HG03196 (cell line): Measurements from ENCODE around the gene GLIS1.

Source experiments
- ATAC-seq: cut with Tn5 transposase; IDR thresholded peaks from one replicate; pipeline ENCODE4 v1.9.1; 2021; ENCODE audit not compliant: unreplicated experiment

The GLIS1 gene

DNA sequence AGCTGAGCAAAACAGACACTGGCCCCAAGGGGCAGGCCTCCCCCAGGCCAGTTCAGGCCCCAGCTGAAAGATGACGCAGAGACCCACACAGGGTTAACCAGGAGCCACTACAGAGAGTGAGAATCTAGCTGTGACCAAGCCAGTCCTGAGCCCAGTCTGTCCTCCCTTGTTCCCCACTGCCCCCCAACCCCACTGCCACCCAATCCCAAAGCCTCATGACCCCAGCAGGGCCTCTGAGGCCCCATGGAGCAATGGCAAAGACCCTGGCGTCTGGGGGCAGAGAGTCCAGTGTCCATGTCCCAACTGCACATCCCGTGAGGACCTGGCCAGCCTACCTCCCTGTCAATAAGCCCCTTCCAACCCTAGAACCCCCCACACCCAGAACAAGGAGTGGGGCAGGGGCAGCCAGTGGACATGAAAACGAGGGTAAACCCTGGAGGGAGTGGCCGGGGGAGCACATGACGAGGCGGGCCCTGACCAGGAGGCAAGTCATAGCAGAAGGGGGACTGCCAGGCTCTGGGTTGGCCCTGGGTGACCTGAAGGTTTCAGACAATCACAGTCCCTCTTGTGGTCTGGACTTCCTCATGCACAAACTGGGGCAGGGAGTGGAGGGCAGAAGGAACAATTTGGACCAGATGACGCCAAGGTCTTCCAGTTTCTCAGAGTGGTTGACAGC is 100.5 kb downstream of the GLIS1 start:
- no peak for ATAC-seq

DNA sequence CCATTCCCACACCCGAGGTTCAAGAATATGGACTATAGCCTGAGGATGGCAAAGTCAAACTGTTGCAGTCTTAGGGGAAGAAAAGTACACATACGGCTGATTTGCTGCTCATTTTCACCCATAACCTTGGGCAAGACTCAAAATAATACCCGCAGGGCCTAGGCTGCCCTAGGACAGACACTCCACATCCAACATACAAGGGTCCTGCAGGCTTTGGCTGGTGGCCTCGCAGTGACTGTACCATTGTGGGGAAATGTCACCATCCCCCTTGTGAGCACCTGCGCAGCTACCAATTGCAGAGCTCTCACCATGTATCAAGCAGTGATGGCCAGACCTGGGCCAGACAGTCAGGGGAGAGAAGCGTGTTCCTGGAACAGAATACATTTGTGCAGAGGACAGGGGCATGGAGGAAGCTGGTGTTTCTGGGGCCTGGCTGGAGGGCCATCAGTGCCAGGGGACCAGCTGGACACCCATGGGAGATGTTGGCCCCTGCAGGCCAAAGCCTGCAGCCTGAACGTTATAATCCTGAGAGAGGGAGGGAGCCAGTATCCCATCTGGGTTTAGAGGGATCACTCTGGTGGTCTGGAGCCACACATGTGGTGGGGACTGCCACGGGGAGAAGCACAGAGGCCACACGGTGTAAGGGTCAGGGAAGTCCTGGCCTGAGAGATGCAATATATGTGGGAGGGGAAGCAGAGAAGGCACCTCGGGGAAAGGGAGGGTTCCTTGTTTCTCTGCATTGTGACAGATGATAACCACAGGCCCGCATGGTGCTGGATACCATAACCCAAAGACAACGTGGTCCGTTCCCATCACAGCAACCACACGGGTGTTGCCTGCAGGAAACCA is 101.2 kb downstream of the GLIS1 start:
- no peak for ATAC-seq

DNA sequence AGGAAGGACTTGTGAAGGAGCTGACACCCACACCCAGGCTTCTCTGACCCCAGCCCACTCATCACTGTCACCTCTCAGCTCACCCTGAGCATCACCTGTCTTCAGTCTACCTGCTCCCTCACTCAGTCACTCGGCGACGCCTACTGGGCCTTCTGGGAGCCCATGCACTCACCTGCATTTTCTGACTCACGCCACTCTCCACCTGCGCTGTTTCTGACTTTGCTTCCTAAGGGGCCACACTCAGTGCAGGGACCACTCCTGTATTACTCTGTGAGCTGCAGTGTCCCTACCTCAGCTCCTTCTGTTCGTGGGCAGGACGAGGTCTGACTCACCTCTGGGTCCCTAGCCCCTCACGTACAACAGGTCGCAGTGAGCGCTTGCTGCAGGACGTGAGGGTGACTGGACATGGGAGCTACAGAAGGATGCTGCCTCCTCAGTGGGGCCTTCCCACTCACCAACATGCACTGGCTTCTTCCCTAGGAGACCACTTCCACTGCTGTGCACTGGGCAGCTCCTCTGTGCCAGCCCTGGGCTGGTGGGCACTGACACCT is 102.3 kb downstream of the GLIS1 start:
- ATAC-seq, result no peak

DNA sequence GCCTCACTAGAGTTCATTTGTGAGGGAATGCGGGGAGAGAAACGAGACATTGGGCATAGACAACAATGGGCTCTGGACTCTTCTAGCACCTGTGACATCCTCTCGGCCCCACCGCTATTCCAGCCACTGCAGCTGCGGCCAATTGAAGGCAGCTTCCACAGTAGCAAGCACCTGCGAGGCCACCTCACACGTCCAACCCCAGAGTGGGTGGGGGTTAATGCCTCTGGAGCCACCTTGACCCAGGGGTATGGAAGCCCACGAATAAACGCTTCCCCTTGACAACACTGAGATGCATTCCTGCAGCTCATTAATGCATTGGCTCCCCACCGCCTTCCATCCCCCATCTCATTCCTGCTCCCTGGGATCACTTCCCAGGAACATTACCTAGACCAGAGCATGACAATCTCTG is 104.4 kb downstream of the GLIS1 start:
- no peak for ATAC-seq

DNA sequence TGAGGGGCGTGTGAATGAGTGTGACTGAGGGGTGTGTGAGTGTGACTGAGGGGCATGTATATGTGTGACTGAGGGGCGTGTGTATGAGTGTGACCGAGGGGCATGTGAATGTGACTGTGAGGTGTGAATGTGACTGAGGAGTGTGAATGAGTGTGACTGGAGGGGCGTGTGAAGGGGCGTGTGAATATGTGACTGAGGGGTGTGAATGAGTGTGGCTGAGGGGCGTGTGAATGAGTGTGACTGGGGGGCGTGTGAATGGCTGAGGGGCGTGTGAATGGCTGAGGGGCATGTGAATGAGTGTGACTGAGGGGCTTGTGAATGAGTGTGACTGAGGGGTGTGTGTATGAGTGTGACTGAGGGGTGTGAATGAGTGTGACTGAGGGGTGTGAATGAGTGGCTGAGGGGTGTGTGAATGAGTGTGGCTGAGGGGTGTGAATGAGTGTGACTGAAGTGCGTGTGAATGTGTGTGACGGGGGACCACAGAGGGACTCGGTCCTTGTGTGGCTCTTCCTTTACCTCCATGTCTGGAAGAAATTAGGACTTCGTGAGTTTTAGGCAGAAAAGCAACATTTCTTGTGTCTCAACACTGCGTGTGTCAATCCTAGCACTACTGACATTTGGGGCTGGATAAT is 105.8 kb downstream of the GLIS1 start:
- no peak for ATAC-seq

DNA sequence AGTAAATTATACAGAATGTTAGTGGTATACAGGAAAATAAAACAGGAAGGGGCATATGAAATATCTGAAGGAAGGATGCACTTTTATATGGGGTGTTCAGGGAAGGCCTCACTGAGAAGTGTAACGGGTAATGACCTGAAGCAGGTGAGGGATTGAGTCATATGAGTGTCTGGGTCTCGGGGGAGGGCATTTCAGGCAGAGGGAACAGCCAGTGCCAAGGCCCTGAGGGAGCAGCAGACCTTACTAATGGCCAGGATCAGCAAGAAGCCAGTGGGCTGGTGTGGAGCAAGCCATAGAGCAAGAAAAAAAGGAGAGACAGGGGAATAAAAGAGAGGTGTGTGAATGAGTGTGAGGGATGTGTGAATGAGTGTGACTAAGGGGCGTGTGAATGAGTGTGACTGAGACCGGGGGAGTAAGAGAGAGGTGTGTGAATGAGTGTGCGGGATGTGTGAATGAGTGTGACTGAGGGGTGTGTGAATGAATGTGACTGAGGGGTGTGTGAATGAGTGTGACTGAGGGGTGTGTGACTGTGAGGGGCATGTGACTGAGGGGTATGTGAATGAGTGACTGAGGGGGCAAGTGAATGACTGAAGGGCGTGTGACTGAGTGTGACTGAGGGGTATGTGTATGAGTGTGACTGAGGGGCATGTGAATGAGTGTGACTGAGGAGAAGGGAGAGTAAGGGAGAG is 107.2 kb downstream of the GLIS1 start:
- ATAC-seq, result no peak

DNA sequence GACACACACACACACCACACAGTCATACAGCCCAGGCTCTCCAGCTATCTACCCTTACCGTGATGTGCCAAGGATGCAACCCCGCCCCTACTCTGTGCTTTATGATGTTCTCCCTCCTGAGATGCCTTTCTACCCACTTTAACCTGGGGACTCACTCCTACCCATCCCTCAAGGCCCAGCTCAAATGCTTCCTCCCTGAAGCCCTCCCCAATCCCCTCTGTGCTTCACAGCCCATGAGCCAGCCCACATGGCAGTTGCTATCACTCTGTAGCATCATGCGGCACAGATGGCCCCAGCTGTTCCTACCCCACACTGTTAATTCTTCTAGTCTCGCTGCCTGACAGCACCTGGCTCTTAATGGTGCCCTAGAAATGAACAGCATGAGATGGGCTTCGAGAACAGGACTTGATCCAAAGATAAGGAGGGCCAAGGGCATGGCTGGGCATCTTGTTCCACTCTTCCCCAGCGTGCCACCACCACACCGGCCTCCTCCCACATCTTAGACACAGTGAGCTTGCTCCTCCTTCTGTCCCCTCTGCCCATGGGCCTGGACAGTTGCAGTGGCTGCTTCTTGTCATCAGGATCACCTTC is 109.8 kb downstream of the GLIS1 start:
- ATAC-seq, result no peak

DNA sequence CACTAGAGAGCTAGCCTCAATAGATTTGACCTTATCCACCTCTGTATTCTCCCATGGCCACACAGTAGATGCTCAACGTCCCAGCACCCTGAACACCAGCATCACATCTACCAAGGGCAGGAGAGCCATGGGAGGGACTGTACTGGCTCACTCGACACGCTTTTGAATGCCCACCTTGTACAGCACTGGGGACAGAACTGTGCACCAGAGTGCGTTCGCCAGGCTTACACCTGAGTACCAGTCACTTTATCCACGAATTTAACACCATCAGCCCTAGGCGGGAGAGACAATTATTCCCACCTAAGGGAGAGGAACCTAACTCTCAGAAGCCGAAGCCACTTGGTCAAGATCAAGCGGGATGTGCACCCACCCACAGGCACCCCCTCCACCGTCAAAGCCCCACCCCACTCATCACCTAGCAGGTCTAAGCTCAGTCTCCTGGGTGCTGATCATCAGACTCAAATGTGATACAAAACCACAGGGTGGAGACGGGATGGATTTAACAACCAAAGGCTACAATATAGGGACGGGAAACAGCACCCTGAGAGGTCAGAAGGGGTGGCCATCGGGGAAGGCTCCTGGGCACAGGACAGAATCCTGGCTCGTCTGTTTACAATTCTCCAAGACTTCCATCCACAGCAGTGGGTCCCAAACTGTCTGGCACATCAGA is 110.5 kb downstream of the GLIS1 start:
- no peak for ATAC-seq

DNA sequence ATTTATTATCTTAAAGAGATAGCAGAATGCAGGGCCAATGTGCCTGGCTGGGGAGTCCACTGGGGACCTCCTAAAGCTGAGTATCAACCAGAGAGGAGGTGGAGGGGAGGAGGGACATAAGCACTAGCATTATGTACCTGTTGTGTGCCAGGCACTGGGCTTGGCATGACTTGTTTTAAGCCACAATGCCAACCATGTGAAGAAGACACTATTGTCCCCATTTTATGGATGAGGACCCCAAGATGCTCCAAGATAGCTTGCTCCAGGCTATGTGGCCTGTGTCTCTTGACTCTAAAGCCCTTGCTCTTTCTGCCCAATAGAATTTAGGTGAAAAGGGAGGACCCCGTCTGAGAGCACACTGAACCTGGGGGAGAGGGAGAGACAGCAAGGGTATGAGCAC is 111.3 kb downstream of the GLIS1 start:
- ATAC-seq, result no peak

DNA sequence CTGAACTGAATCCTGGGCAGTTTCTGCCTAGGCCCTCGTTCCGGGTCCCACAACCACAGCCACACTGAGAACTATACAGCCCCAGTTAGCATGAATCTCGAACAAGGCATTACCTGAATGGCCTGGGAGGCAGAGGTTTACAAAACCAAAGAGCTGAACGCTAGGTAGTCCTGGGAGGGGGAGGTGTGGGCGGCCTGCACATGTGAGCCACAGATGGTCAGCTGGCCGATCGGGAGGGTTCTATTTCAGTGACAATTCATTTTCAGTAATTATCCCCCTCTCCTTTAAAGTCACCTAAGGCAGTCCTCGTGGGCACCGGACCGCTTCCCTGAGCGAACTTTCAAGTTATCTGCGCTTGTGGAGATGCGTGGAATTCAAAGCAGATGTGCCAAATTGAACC is 111.9 kb downstream of the GLIS1 start:
- ATAC-seq, result no peak

DNA sequence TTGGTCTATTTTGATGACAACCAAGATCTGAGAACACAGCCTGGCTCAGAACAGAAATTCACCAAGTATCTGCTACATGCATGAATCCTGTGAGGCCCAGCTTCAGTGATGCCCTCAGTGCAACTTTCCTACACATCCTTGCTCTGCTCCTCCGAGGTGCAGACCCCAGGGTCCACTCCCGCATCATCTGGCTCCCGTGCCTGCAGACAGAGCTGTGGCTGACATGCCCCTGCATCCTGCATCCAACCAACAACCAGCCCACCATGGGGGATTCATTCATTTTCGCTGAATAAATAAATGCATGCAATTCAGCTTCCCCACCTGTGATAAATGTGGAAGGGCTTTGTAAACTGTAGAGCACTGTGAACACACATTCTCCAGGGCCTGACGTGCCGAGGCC is 112.3 kb downstream of the GLIS1 start:
- no peak for ATAC-seq

DNA sequence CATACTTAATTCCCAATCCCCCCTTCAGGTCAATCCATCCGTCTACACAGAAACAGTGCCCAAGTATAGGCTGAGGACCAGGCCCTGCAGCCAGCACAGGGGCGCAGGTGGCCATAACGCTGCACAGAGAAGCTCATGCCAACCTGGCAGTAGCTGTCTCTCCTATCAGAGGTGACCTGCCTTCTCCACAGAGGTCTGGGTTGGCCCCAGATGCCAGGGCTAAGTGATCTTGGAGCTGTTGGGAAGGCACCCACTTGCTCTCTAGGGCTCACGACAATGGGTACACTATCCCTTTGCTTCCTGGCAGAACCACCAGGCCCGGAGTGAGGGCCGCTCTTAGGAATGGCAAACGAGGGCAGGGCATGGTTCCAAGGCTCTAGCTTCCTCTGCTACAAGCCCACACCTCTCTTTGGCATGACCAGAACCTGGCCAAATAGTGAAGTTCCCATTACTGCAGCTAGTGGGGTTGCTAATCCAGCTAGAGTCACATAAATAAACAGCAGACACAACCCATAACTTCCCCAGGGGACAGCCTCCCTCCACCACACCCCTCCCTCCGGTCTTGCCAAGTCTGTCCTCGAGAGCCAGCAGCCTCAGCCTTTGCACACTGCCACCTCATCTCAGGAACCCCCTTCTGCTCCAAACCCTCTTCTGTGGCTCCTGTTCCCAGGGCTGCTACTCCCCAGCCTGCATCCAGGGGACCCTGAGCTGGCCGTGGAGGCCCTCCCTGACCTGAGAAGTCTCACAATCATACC is 113.0 kb downstream of the GLIS1 start:
- no peak for ATAC-seq

DNA sequence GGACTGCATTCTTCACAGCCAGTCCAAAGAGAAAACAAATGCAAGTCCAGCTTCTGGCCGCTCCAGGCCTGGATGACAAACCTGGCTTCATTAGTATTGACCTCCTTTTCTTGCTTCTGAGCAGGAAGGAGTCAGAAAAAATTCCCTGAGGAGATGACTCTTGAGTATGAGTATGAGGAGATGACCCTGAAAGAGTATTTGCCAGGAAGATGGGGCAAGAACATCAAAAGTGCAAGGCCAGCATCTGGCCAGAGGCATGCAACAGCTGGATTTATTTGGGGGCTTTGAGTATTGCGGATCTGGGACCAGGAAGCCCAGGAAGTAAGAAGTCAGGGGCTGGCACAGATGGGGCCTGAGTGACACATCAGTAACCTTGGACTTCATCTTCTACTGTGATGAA is 113.9 kb downstream of the GLIS1 start:
- no peak for ATAC-seq

DNA sequence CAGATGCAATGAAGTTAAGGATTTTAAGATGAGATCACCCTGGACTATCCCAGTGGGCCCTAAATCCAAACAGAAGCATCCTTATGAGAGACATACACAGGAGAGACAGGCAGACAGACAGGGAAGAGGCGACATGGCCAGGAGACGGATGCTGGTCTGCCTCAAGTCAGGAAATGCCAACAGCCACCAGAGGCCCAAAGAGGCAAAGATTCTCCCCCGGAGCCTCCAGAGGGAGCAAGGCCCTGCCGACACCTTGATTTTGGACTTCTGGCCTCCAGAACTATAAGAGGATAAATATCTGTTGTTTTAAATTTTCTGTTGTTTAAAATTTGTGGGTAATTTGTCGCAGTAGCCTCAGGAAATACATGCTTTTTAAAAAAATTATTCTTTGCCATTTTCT is 116.4 kb downstream of the GLIS1 start:
- no peak for ATAC-seq

DNA sequence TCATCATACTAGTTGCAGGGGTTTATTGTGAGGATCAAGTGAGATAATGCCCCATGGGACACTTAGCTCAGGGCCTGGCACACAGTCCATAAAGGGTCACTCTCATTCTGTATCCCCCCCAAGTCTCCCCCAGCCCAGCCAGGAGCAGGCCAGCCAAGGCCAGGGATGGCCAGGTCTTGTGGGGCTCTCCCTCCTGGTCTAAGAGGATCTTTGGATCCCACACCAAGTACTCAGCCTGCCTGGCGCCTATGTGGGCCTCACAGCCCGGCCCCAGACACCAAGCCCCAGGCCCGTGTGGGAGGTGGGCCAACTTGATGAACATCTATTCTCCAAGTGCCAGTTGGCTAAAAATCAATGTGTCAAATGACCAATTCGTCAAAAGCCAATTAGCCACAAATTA is 117.8 kb downstream of the GLIS1 start:
- no peak for ATAC-seq

DNA sequence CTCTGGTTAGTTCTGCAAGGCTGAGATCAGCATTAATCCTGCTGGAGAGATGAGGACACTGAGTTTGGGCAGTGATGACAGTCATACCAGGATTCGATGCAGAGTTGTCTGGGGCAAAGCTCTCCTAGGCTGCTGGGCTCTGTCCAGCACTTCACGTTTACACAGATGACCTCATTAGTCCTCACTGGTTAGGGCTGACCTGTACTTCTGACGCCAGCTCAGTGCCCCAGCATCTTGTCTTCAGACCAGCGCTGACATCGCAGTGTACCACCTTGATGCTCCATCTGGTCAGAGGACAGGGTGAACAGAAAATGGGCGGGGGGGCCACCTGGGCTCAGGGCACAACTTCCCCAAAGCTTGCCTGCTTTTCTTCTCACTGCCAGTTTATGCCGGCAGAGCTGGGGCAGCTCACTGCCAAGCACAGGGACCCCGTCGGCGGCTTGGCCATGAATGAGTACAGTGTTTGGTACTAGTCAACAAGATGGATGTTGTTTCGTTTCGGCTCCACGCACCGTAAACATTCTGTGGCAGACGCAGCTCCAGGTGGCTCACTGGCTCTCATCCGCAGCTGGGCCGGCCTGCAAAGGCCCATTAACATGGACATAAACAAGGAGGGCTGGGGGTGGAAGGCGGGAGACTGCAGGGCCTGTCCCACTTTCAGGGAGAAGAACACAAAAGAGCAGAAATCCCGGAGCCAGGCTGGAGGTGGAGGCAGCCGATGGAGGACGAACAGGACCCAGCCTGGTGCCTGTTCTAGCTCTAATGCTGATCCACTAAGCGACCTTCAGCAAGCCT is 118.7 kb downstream of the GLIS1 start:
- no peak for ATAC-seq

DNA sequence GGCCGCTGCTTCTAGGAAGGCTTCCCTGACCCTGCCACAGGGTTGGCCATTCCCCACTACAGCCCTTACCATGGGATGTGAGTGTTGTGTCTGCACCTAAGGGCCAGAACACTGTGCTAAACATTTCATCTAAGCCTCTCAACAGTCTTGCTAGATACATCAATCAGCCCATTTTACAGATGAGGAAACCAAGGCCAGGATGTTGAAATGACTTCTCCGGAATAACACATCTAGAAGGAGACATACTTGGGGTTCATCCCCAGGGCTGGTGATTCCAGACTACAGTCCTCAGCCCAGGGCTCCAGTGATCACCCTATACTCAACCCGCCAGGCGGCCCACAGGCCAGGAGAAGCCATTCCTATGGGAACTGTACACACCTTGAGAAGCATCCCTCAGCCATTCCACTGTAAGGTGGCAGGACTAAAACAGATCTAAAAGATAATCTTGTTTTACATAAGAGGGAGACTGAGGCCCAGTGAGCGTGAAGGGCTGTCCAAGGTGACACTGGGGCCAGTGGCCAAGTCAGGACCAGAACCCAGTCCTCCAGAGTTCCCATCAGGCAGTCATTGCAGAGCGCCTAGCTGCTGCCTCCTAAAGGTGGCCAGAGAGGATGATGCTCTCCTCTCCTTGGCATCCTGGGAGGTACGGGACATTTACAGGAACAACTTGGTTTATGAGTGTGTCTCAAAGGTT is 119.5 kb downstream of the GLIS1 start:
- ATAC-seq, result no peak
